ENCODE measurements around the gene ETV6.

GRCh38 chr12:11705010-11705409 lies 55.5 kb downstream of the ETV6 start:
- TF ChIP-seq FOXP2 (optimal IDR thresholded peaks at IDR 0.05; ENCODE audit: borderline replicate concordance, extremely low read depth, extremely low read length, insufficient read depth), result no peak
- no peak for TF ChIP-seq POLR2AphosphoS5 (IDR thresholded peaks at IDR 0.05; ENCODE audit: low read depth, low read length)
- no peak for TF ChIP-seq SIN3A (IDR thresholded peaks at IDR 0.05; ENCODE audit: borderline replicate concordance, insufficient read depth, low read length)
